Stimulated activated CD4-positive, alpha-beta T cell treated with anti-CD3 and anti-CD28 coated beads, Interleukin-2, amount 100 ng/mL, for 4 hours (primary cell): ENCODE data around the gene UXS1.
"Not testable (repeated sequence)": the region's sequence is repeated elsewhere in the genome, so short reads cannot be mapped to it uniquely, and the experiment has no call there.

Experiments
- DNase-seq: peaks from one replicate; pipeline ENCODE4 v3.0.0-alpha.2; 2020; ENCODE audit warnings: low read depth

Gene UXS1

GRCh38 chr2:106160786-106161261 lies 33.3 kb downstream of the UXS1 start:
- peak; percentile 19 for DNase-seq

GRCh38 chr2:106159866-106160785 lies 34.0 kb downstream of the UXS1 start:
- peak; percentile 66 for DNase-seq

GRCh38 chr2:106158871-106159270 lies 35.2 kb downstream of the UXS1 start:
- peak; percentile 35 for DNase-seq

- no peak for DNase-seq
These were observed 36.0 kb downstream of the UXS1 start for GRCh38 chr2:106158131-106158530.

- no peak for DNase-seq
These were observed 36.7 kb downstream of the UXS1 start for GRCh38 chr2:106157416-106157815.

- no peak for DNase-seq
These were observed 37.5 kb downstream of the UXS1 start for GRCh38 chr2:106156305-106157296.

GRCh38 chr2:106153781-106154180 lies 40.3 kb downstream of the UXS1 start:
- DNase-seq, result no peak

- no peak for DNase-seq
These were observed 46.4 kb downstream of the UXS1 start for GRCh38 chr2:106147665-106148064.

- DNase-seq, result no peak
These were observed 46.9 kb downstream of the UXS1 start for GRCh38 chr2:106147159-106147558.

GRCh38 chr2:106144621-106145331 lies 49.3 kb downstream of the UXS1 start:
- peak; percentile 48 for DNase-seq

GRCh38 chr2:106143495-106144215 lies 50.4 kb downstream of the UXS1 start:
- DNase-seq, result no peak

GRCh38 chr2:106142683-106143082 lies 51.4 kb downstream of the UXS1 start:
- DNase-seq, result no peak

- no peak for DNase-seq
These were observed 53.2 kb downstream of the UXS1 start for GRCh38 chr2:106140913-106141312.

GRCh38 chr2:106140113-106140512 lies 54.0 kb downstream of the UXS1 start:
- DNase-seq, result no peak

- no peak for DNase-seq
These were observed 54.7 kb downstream of the UXS1 start for GRCh38 chr2:106139238-106139935.

GRCh38 chr2:106138543-106139237 lies 55.4 kb downstream of the UXS1 start:
- DNase-seq, result no peak

GRCh38 chr2:106137731-106138521 lies 56.2 kb downstream of the UXS1 start:
- no peak for DNase-seq

GRCh38 chr2:106131192-106131591 lies 62.9 kb downstream of the UXS1 start:
- DNase-seq, result not testable (repeated sequence)
